Panc1 (cell line): ENCODE results near the gene TNIK. TPM values are rescaled to one million over a fixed set of nuclear protein-coding genes. Genes with fewer than 3 reads are reported as not detected.

ENCODE experiments used
- ATAC-seq: fragments of 200-7000 bp; cut with Tn5 transposase; 2 replicates; pipeline ENCODE4 v1.9.1; 2020; ENCODE audit warnings: mild to moderate bottlenecking, moderate library complexity
- BruUV-seq: library from RNA; stranded (reverse); fragments of 400-500 nt; replicated peaks from 2 replicates; lab custom pipeline; 2021; lab: Mats Ljungman, UMichigan
- CTCF ChIA-PET: fragments of 300-600 bp; sonication (Branson Sonifier 250); formaldehyde crosslinking; loops from one replicate; lab custom pipeline; 2022; ENCODE audit warnings: antibody characterized with exemption; lab: Charles Lee
- POLR2A ChIA-PET: fragments of 300-600 bp; sonication (Branson Sonifier 250); formaldehyde crosslinking; loops from one replicate; lab custom pipeline; 2022; ENCODE audit warnings: antibody characterized with exemption; lab: Charles Lee
- DNase-seq: peaks from one replicate; pipeline ENCODE4 v3.0.0-alpha.2; 2010; ENCODE audit warnings: low read depth, low spot score
- H3K27ac ChIP-seq: 2 replicates; pipeline ENCODE4 v1.5.1; 2011; ENCODE audit warnings: mild to moderate bottlenecking, low read length, inconsistent platforms
- H3K27me3 ChIP-seq: fragments of 200-500 bp; sonication (Bioruptor generic); 2 replicates; pipeline ENCODE4 v1.6.0; 2014; ENCODE audit warnings: low read length, inconsistent platforms; ENCODE audit not compliant: control insufficient read depth, insufficient read depth
- H3K36me3 ChIP-seq: fragments of 200-500 bp; sonication (Bioruptor generic); 2 replicates; pipeline ENCODE4 v1.5.1; 2014; ENCODE audit warnings: inconsistent platforms, mild to moderate bottlenecking, low read length, moderate library complexity; ENCODE audit not compliant: control insufficient read depth, insufficient read depth
- H3K4me1 ChIP-seq: 2 replicates; pipeline ENCODE4 v1.5.1; 2011; ENCODE audit warnings: inconsistent platforms, mild to moderate bottlenecking, low read length, moderate library complexity; ENCODE audit not compliant: control insufficient read depth, insufficient read depth
- H3K4me3 ChIP-seq, 2 experiments: 2 replicates each; pipeline ENCODE4 v1.5.1; 2011 to 2012; ENCODE audit warnings: low read depth in 2 of 2, low read length in 2 of 2, mild to moderate bottlenecking in 2 of 2, inconsistent platforms in 1 of 2, moderate library complexity in 1 of 2
- H3K9me3 ChIP-seq: fragments of 200-500 bp; sonication (Bioruptor generic); 2 replicates; pipeline ENCODE4 v1.5.1; 2014; ENCODE audit warnings: low read depth, mild to moderate bottlenecking, inconsistent platforms, low read length, moderate library complexity; ENCODE audit not compliant: control insufficient read depth, insufficient read depth
- POLR2AphosphoS5 ChIP-seq: IDR thresholded peaks from 2 replicates; pipeline ENCODE4 v1.6.1; 2012; ENCODE audit warnings: mild to moderate bottlenecking, low read depth, low read length, moderate library complexity
- SIN3A ChIP-seq: IDR thresholded peaks from 2 replicates; pipeline ENCODE4 v1.6.1; 2012; ENCODE audit warnings: low read depth, mild to moderate bottlenecking, low read length, moderate library complexity, borderline replicate concordance; ENCODE audit not compliant: insufficient read depth
- TCF7L2 ChIP-seq: IDR thresholded peaks from 2 replicates; pipeline ENCODE4 v1.6.1; 2011; ENCODE audit warnings: mild to moderate bottlenecking, low read depth, low read length, inconsistent platforms
- in situ Hi-C: cut with HindIII; loops from 2 replicates; pipeline ENCODE4 v1.10.0; 2016; ENCODE audit warnings: low sequenced_read_pairs, low pct_unique_long_range_greater_than_20kb
- intact Hi-C: fragments of 100-400 bp; cut with micrococcal nuclease; formaldehyde crosslinking; loops from one replicate; pipeline ENCODE4 v1.10.0; 2022; ENCODE audit not compliant: unreplicated experiment
- total RNA-seq: library from RNA; stranded (reverse); gene quantifications from one replicate; pipeline ENCODE4 v1.2.1, GENCODE V29; 2021; ENCODE audit not compliant: unreplicated experiment
- TF ChIP-seq, protein P1 (sequence below): fragments of 450-650 bp; IDR thresholded peaks from 2 replicates; pipeline ENCODE4 v1.5.1; 2017; ENCODE audit warnings: mild to moderate bottlenecking
- TF ChIP-seq, protein P2 (sequence below), 2 experiments: IDR thresholded peaks; 2 replicates each; pipeline ENCODE4 v1.6.1; 2011 to 2012; ENCODE audit warnings: low read depth in 2 of 2, control low read depth in 1 of 2, low read length in 1 of 2, mild to moderate bottlenecking in 1 of 2, moderate library complexity in 1 of 2; ENCODE audit not compliant: insufficient read depth in 1 of 2

Gene TNIK
- total RNA-seq, 1 experiment from 2014 or later: 1.9 TPM

DNA sequence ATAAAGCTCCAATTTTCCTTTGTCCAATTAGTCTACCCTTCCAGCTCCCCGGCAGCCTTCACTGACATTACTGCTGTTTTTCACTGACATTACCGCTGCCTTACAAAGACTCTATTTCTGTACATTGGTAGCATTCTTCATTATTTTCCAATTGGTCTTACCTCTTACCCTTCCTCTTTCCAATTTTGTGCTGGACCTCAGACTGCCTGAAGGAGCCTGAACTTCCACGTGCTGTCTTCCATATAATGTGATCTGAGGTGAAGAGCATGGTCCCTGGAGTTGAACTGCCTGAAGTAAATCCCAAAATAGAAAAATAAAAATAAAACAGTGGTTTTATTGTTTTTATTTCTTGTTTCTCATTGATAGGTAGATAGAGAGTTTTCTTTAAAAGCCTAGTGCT, 9.2 kb upstream of the TNIK start:
- H3K4me1 ChIP-seq: no peaks in the 10 kb centered on the region
- no TSS peak for BruUV-seq
- in situ Hi-C loops: no loop called here

DNA sequence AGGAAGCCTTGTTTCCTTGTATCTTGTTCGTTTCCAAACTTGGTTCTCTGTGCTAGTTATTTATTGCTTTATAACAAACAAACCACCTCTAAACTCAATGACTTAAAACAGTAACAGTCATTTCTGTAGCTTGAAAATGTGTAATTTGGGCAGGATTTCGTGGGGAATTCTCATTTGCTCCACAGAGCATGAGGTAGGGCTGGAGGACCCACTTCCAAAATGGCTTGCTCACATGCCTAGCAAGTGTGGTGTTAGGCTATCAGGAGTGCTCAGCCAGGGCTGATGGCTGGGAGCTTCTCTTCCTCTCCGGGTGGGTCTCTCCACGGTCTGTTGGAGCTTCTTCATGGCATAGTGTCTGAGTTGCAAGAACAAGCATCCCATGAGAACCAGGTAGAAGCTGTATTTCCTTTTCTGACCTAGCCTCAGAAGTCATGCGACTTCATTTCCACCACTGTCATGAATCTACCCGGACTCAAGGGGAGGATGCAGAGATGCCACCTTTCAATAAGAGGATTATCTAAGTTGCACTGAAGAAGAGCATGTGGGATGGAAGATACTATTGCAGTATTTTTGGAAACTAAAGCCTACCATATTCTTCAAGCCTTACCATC, 8.2 kb upstream of the TNIK start:
- no peaks in the 10 kb centered on the region for H3K36me3 ChIP-seq
- no peaks in the 10 kb centered on the region for H3K9me3 ChIP-seq
- in situ Hi-C loops (no loop called here), intact Hi-C loops (no loop called here)
- DNase-seq: no peak
- POLR2A ChIA-PET: no interaction called here
- no peak for ATAC-seq
- no TSS peak for BruUV-seq
- CTCF ChIA-PET: no interaction called here
- peaks cover 2% of the 10 kb centered on the region; the same call in 1 of the 2 replicates for H3K27me3 ChIP-seq
- H3K27ac ChIP-seq: no peak overlapping the region
- H3K4me3 ChIP-seq: no peak overlapping the region
- no peak for TF ChIP-seq TCF7L2
- TF ChIP-seq POLR2AphosphoS5: no peak
- TF ChIP-seq, protein P1, sequence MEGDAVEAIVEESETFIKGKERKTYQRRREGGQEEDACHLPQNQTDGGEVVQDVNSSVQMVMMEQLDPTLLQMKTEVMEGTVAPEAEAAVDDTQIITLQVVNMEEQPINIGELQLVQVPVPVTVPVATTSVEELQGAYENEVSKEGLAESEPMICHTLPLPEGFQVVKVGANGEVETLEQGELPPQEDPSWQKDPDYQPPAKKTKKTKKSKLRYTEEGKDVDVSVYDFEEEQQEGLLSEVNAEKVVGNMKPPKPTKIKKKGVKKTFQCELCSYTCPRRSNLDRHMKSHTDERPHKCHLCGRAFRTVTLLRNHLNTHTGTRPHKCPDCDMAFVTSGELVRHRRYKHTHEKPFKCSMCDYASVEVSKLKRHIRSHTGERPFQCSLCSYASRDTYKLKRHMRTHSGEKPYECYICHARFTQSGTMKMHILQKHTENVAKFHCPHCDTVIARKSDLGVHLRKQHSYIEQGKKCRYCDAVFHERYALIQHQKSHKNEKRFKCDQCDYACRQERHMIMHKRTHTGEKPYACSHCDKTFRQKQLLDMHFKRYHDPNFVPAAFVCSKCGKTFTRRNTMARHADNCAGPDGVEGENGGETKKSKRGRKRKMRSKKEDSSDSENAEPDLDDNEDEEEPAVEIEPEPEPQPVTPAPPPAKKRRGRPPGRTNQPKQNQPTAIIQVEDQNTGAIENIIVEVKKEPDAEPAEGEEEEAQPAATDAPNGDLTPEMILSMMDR: no peak
- TF ChIP-seq, protein P2, sequence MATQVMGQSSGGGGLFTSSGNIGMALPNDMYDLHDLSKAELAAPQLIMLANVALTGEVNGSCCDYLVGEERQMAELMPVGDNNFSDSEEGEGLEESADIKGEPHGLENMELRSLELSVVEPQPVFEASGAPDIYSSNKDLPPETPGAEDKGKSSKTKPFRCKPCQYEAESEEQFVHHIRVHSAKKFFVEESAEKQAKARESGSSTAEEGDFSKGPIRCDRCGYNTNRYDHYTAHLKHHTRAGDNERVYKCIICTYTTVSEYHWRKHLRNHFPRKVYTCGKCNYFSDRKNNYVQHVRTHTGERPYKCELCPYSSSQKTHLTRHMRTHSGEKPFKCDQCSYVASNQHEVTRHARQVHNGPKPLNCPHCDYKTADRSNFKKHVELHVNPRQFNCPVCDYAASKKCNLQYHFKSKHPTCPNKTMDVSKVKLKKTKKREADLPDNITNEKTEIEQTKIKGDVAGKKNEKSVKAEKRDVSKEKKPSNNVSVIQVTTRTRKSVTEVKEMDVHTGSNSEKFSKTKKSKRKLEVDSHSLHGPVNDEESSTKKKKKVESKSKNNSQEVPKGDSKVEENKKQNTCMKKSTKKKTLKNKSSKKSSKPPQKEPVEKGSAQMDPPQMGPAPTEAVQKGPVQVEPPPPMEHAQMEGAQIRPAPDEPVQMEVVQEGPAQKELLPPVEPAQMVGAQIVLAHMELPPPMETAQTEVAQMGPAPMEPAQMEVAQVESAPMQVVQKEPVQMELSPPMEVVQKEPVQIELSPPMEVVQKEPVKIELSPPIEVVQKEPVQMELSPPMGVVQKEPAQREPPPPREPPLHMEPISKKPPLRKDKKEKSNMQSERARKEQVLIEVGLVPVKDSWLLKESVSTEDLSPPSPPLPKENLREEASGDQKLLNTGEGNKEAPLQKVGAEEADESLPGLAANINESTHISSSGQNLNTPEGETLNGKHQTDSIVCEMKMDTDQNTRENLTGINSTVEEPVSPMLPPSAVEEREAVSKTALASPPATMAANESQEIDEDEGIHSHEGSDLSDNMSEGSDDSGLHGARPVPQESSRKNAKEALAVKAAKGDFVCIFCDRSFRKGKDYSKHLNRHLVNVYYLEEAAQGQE (IDR thresholded peaks at IDR 0.05; ENCODE audit: insufficient read depth in 1 of 2, low read depth in 2 of 2, low read length in 1 of 2): no peak
- no peak for TF ChIP-seq SIN3A
- H3K4me1 ChIP-seq: no peaks in the 10 kb centered on the region

More for the DNA sequence above, 9.2 kb upstream of the TNIK start:
- Histone ChIP-seq H3K27ac (no peak overlapping the region), H3K27me3 (peaks cover 2% of the 10 kb centered on the region; the same call in 1 of the 2 replicates), H3K9me3 (no peaks in the 10 kb centered on the region), H3K4me3 (no peak overlapping the region), H3K36me3 (no peaks in the 10 kb centered on the region)
- DNase-seq (no peak), ATAC-seq (no peak)
- intact Hi-C loops: no loop called here
- ChIA-PET POLR2A (no interaction called here), CTCF (no interaction called here)
- TF ChIP-seq SIN3A (no peak), TCF7L2 (no peak), POLR2AphosphoS5 (no peak)
- TF ChIP-seq, protein P2 (IDR thresholded peaks at IDR 0.05; ENCODE audit: insufficient read depth in 1 of 2, low read depth in 2 of 2, low read length in 1 of 2): no peak
- TF ChIP-seq, protein P1: no peak
